Measurements from ENCODE around the gene SEMA5B. TPM values are rescaled to one million over a fixed set of nuclear protein-coding genes. Genes with fewer than 3 reads are reported as not detected.

Gene SEMA5B
- total and polyA plus RNA-seq, 4 donors = 0.20 to 1.1 (median 0.23) TPM

GRCh38 chr3:122912772-122913538, 114.6 kb downstream of the SEMA5B start:
- Histone ChIP-seq H3K9ac (ENCODE audit: low read depth in 1 of 2, low read length in 2 of 2) (no peak overlapping the region), H3K36me3 (ENCODE audit: control insufficient read depth in 4 of 4, insufficient read depth in 3 of 4, low read depth in 1 of 4, low read length in 3 of 4) (no peaks in the 10 kb centered on the region), H3K4me3 (ENCODE audit: low read depth in 1 of 3, low read length in 3 of 3) (no peak overlapping the region), H3K9me3 (ENCODE audit: control insufficient read depth in 4 of 4, low read length in 3 of 4) (no peaks in the 10 kb centered on the region), H3K4me1 (ENCODE audit: control insufficient read depth in 4 of 4, insufficient read depth in 4 of 4, low read length in 3 of 4) (no peaks in the 10 kb centered on the region), H3K27me3 (ENCODE audit: control insufficient read depth in 4 of 4, insufficient read depth in 4 of 4, low read length in 3 of 4) (peaks cover 0 to 7% (median 0%) of the 10 kb centered on the region in 4 donors), H3K27ac (ENCODE audit: low read depth in 1 of 2, low read length in 2 of 2) (no peak overlapping the region)
- 50% methylated on average over 74 of the region's 76 CpGs for WGBS
- TF ChIP-seq, protein P1, sequence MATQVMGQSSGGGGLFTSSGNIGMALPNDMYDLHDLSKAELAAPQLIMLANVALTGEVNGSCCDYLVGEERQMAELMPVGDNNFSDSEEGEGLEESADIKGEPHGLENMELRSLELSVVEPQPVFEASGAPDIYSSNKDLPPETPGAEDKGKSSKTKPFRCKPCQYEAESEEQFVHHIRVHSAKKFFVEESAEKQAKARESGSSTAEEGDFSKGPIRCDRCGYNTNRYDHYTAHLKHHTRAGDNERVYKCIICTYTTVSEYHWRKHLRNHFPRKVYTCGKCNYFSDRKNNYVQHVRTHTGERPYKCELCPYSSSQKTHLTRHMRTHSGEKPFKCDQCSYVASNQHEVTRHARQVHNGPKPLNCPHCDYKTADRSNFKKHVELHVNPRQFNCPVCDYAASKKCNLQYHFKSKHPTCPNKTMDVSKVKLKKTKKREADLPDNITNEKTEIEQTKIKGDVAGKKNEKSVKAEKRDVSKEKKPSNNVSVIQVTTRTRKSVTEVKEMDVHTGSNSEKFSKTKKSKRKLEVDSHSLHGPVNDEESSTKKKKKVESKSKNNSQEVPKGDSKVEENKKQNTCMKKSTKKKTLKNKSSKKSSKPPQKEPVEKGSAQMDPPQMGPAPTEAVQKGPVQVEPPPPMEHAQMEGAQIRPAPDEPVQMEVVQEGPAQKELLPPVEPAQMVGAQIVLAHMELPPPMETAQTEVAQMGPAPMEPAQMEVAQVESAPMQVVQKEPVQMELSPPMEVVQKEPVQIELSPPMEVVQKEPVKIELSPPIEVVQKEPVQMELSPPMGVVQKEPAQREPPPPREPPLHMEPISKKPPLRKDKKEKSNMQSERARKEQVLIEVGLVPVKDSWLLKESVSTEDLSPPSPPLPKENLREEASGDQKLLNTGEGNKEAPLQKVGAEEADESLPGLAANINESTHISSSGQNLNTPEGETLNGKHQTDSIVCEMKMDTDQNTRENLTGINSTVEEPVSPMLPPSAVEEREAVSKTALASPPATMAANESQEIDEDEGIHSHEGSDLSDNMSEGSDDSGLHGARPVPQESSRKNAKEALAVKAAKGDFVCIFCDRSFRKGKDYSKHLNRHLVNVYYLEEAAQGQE (IDR thresholded peaks at IDR 0.05) = no peak
- no peak for TF ChIP-seq HNF4G (IDR thresholded peaks at IDR 0.05)
- TF ChIP-seq RXRA (IDR thresholded peaks at IDR 0.05) = no peak
- no peak for TF ChIP-seq ATF3 (IDR thresholded peaks at IDR 0.05)
- TF ChIP-seq FOXA2 (IDR thresholded peaks at IDR 0.05) = no peak
- no peak for TF ChIP-seq TAF1 (conservative IDR thresholded peaks at IDR 0.05)
- TF ChIP-seq GABPA (IDR thresholded peaks at IDR 0.05 in 1 of 2, conservative IDR thresholded peaks at IDR 0.05 in 1 of 2) = no peak
- no peak for TF ChIP-seq MAX (IDR thresholded peaks at IDR 0.05)
- no peak for TF ChIP-seq NR2F2 (IDR thresholded peaks at IDR 0.05)
- TF ChIP-seq EGR1 (IDR thresholded peaks at IDR 0.05; ENCODE audit: low read depth in 2 of 2) = no peak
- no peak for TF ChIP-seq FOXA1 (IDR thresholded peaks at IDR 0.05)
- TF ChIP-seq, protein P2, sequence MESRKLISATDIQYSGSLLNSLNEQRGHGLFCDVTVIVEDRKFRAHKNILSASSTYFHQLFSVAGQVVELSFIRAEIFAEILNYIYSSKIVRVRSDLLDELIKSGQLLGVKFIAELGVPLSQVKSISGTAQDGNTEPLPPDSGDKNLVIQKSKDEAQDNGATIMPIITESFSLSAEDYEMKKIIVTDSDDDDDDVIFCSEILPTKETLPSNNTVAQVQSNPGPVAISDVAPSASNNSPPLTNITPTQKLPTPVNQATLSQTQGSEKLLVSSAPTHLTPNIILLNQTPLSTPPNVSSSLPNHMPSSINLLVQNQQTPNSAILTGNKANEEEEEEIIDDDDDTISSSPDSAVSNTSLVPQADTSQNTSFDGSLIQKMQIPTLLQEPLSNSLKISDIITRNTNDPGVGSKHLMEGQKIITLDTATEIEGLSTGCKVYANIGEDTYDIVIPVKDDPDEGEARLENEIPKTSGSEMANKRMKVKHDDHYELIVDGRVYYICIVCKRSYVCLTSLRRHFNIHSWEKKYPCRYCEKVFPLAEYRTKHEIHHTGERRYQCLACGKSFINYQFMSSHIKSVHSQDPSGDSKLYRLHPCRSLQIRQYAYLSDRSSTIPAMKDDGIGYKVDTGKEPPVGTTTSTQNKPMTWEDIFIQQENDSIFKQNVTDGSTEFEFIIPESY (IDR thresholded peaks at IDR 0.05) = no peak
- no peak for TF ChIP-seq SP1 (IDR thresholded peaks at IDR 0.05)
- DNase-seq (ENCODE audit: low spot score) = no peak

GRCh38 chr3:122911901-122912300, 115.7 kb downstream of the SEMA5B start:
- H3K4me1 ChIP-seq (ENCODE audit: control insufficient read depth in 4 of 4, insufficient read depth in 4 of 4, low read length in 3 of 4) = no peaks in the 10 kb centered on the region
- no peaks in the 10 kb centered on the region for H3K9me3 ChIP-seq (ENCODE audit: control insufficient read depth in 4 of 4, low read length in 3 of 4)
- H3K27ac ChIP-seq (ENCODE audit: low read depth in 1 of 2, low read length in 2 of 2) = no peak overlapping the region
- no peaks in the 10 kb centered on the region for H3K36me3 ChIP-seq (ENCODE audit: control insufficient read depth in 4 of 4, insufficient read depth in 3 of 4, low read depth in 1 of 4, low read length in 3 of 4)
- H3K4me3 ChIP-seq (ENCODE audit: low read depth in 1 of 3, low read length in 3 of 3) = no peak overlapping the region
- DNase-seq (ENCODE audit: low spot score) = no peak
- no peak overlapping the region for H3K9ac ChIP-seq (ENCODE audit: low read depth in 1 of 2, low read length in 2 of 2)
- peaks cover 0 to 7% (median 0%) of the 10 kb centered on the region in 4 donors for H3K27me3 ChIP-seq (ENCODE audit: control insufficient read depth in 4 of 4, insufficient read depth in 4 of 4, low read length in 3 of 4)
- 94% methylated on average over 16 of the region's 16 CpGs for WGBS
- TF ChIP-seq TAF1 (conservative IDR thresholded peaks at IDR 0.05) (no peak), HNF4G (IDR thresholded peaks at IDR 0.05) (no peak), JUND (IDR thresholded peaks at IDR 0.05) (no peak), FOXA1 (IDR thresholded peaks at IDR 0.05) (no peak), MAX (IDR thresholded peaks at IDR 0.05) (no peak), ATF3 (IDR thresholded peaks at IDR 0.05) (no peak), GABPA (IDR thresholded peaks at IDR 0.05 in 1 of 2, conservative IDR thresholded peaks at IDR 0.05 in 1 of 2) (no peak), FOXA2 (IDR thresholded peaks at IDR 0.05) (no peak), HNF4A (conservative IDR thresholded peaks at IDR 0.05) (no peak), RXRA (IDR thresholded peaks at IDR 0.05) (no peak), NR2F2 (IDR thresholded peaks at IDR 0.05) (no peak), EGR1 (IDR thresholded peaks at IDR 0.05; ENCODE audit: low read depth in 2 of 2) (no peak), YY1 (IDR thresholded peaks at IDR 0.05) (no peak), RAD21 (IDR thresholded peaks at IDR 0.05) (no peak)
- TF ChIP-seq, protein P1 (IDR thresholded peaks at IDR 0.05) = no peak
- TF ChIP-seq, protein P2 (IDR thresholded peaks at IDR 0.05) = no peak

Measured in liver (tissue), 9 donors.